ENCODE results near the gene GGPS1.
A peak's percentile ranks its signal among the peaks of the same experiment; 100 is the strongest.
"Not testable (repeated sequence)": the region's sequence is repeated elsewhere in the genome, so short reads cannot be mapped to it uniquely, and the experiment has no call there.

GGPS1 gene

DNA sequence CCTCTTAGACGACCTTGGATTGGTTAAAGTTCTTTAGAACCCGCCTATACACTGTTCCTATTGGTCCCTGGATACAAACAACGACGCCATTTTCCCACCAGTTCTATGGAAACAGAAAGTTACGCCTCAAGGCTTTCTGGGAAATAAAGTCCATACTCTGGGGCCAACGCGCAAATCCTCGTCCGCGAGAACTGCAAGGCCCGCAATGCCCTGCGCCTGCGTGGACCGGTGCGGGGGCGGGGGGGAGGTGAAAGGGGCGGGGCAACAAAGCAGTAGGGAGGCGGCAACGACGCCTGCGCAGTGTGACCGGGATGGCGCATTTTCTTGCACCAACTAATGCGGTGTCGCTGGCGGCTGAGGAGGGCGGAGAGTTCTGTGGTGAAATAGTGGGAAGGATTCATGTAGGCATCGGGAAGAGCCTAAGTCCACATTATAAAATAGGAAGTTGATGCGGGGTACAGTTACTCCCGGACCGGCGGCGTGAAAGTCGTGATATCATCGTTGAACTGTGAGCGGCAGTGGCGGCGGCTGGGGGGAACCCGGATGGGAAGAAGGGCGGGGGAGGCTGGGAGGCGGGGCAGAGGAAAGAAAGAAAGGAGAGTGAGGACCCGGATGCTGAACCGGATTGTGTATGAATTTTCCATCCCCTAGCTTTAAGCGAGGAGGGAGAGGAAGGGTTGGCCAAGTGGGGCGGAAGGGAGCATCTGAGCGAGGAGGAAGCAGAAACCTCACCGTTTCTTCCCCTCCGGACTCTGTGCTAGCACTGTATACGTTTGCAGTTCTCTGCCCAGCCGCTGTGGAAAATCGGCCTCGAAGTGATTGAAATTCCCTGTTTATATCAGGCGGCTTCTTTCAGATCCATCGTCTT, at the start of gene GGPS1:
Gene GGPS1, plus strand, starts transcription at position 300 of the 868 bp plus-strand sequence. CDS start 6,695 bp downstream, outside the sequence.
- DNase-seq: peak; percentile 97

GRCh38 chr1:235278915-235279292, 49.5 kb upstream of the GGPS1 start:
- no peak for DNase-seq

DNA sequence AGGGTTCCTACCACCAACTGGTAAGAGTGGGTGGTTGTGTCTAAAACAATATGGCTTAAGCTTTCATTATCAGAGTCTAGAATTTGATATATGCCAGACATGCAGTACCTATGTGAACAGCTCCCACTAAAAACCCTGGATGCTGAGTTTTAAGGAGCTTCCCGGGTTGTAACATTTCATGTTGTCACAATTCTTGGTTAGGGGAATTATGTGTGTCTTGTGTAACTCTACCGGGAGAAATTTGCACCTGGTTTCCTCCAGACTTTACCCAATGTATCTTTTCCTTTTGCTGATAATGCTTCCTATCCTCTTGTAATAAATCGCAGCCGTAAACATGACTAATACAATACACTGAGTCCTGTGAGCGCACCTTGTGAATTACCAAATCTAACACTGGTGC, 48.7 kb upstream of the GGPS1 start:
- no peak for DNase-seq

DNA sequence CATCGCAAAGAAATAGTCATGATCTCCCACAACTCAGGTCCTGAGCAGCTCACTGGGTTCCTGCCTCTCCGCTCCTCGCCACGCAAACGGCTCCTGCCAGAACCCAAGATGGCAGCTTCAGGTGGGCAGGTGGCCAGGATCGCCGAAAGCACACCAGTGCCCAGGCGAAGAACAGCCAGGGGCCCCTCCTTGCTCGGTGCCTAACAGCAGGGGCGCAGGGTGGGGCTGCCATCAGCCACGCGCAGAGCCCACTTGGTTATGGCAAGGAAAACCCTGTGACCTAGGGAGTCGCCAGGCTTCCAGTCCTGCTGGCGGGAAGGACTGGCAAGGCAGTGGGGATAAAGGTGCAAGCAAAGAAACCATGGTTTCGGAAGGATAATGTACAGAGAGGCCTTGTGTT, 47.9 kb upstream of the GGPS1 start:
- DNase-seq: no peak

DNA sequence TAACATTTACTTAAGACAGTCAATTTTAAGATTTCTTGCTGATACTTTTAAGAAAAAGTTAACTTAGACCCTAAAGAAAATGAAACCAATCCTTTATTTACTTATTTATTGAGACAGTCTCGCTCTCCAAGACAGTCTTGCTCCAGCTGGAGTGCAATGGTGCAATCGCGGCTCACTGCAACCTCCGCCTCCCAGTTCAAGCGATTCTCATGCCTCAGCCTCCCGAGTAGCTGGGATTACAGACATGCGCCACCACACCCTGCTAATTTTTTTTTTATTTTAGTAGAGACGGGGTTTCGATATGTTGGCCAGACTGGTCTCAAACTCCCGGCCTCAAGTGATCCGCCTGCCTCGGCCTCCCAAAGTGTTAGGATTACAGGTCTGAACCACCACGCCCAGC, 44.7 kb upstream of the GGPS1 start:
- DNase-seq: not testable (repeated sequence)

DNA sequence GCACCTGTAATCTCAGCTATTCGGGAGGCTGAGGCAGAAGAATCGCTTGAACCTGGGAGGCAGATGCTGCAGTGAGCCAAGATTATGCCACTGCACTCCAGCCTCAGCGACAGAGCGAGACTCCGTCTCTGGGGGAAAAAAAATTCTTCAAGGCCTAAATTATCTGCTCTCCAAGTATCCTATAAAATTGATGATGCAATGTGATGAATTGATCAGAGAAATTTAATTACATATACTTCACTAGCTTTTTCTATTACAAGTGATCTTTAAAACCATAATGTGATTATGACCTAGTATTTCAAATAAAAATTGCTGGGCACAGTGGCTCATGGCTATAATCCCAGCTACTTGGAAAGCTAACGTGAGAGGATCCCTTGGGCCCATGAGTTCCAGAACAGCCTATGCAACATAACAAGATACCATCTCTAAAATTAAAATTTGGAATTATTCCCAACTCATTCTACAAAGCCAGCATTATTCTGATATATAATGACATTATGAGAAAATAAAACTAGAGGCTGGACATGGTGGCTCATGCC, 44.1 kb upstream of the GGPS1 start:
- DNase-seq: no peak

- no peak for DNase-seq
Measured at GRCh38 chr1:235286667-235287066, 41.7 kb upstream of the GGPS1 start.

DNA sequence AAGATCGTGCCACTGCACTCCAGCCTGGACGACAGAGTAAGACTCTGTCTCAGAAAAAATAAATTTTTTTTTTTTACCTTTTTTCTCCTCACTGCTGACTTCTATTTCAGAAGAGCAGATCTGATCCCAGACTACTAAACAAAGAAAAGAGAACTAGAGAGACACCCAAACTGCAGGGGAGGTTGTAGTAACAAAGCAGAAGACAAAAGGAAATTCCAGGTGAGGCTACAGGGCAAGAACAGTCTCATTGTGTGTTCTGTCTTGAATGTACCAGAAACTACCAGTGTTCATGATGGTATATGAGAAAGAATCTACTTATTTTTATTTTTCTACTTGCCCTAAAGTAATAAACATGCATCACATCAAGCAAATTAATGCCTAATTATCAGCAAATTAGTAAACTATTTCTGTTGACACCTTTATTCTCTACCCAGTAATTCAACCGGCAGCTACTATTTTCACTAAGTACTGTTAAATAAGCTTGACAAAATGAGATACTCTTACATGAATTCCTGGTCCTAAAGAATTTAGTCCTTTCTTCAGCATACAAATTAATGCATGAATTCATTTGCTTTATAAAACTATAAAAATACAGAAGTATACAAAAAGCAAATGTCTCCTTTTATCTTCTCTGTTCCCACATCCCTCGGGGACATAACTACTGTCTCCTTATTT, 41.0 kb upstream of the GGPS1 start:
- no peak for DNase-seq

DNA sequence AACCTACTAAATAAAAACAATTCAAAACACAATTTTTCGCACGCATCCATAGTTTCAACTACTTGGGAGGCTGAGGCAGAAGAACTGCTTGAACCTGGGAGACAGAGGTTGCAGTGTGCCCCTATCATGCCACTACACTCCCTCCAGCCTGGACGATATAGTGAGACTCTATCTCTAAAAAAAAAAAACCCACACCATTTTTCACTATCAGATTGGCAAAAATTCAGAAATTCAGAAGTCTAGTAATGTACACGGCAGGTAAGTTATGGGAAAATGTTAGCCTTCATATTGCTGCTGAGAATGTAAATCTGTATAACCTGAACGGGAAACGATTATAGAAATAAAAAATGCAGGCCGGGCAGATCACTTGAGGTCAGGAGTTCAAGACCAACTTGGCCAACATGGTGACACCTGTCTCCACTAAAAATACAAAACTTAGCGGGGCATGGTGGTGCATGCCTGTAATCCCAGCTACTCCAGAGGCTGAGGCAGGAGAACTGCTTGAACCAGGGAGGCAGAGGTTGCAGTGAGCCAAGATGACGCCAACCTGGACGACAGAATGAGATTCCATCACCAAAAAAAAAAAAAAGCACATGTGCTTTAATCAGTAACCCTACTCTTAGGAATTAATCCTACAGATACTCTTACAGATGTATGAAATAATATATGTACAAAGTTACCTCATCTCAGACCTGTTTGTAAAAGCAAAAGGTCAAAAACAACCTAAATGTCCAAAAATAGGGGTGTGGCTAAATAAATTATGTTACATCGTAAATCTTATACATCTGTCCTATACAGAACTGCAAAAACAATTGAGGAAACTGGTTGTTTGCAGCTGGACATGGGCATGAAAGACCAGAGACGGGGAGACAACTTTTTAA, 38.3 kb upstream of the GGPS1 start:
- no peak for DNase-seq

GRCh38 chr1:235290740-235291502, 37.4 kb upstream of the GGPS1 start:
- DNase-seq: no peak

GRCh38 chr1:235291599-235292091, 36.7 kb upstream of the GGPS1 start:
- no peak for DNase-seq

GRCh38 chr1:235292790-235293189, 35.6 kb upstream of the GGPS1 start:
- DNase-seq: no peak

- no peak for DNase-seq
Measured at GRCh38 chr1:235293322-235293942, 34.9 kb upstream of the GGPS1 start.

- DNase-seq: no peak
Measured at GRCh38 chr1:235295902-235296350, 32.4 kb upstream of the GGPS1 start.

- DNase-seq: no peak
Measured at GRCh38 chr1:235296729-235297128, 31.6 kb upstream of the GGPS1 start.

- DNase-seq: no peak
Measured at GRCh38 chr1:235297579-235297978, 30.8 kb upstream of the GGPS1 start.

DNA sequence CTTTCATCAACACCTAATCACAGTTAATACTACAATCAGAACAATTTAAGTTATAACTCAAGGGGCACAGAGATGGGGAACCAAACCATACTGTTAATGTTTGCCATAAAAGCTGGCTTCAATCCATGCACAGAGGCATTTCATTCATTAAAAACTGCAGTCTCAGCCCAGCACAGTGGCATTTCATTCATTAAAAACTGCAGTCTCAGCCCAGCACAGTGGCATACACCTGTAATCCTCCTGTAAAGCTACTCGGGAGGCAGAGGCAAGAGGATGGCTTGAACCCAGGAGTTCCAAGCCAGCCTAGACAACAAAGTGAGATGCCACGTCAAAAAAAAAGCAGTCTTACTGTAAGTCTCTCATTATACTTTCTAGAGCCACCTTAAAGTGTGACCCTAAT, 29.6 kb upstream of the GGPS1 start:
- no peak for DNase-seq

GRCh38 chr1:235299169-235299858, 29.1 kb upstream of the GGPS1 start:
- DNase-seq: no peak

DNA sequence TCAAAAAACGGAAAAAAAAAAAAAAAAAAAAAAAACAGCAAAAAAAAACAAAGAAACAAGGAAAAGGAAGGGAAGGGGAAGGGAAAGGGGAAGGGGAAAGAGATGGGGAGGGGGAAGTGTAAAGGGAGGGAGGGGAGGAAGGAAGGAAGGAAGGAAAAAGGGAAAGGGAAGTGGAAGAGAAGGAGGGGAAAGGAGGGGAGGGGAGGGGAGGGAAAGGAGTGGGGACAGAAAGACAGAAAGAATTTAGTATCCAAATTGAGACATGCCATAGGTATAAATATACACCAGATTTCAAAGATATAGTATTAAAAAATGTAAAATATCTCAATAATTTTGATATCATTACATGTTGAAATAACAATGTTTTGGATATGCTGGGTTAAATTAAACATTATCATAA, 26.2 kb upstream of the GGPS1 start:
- no peak for DNase-seq

DNA sequence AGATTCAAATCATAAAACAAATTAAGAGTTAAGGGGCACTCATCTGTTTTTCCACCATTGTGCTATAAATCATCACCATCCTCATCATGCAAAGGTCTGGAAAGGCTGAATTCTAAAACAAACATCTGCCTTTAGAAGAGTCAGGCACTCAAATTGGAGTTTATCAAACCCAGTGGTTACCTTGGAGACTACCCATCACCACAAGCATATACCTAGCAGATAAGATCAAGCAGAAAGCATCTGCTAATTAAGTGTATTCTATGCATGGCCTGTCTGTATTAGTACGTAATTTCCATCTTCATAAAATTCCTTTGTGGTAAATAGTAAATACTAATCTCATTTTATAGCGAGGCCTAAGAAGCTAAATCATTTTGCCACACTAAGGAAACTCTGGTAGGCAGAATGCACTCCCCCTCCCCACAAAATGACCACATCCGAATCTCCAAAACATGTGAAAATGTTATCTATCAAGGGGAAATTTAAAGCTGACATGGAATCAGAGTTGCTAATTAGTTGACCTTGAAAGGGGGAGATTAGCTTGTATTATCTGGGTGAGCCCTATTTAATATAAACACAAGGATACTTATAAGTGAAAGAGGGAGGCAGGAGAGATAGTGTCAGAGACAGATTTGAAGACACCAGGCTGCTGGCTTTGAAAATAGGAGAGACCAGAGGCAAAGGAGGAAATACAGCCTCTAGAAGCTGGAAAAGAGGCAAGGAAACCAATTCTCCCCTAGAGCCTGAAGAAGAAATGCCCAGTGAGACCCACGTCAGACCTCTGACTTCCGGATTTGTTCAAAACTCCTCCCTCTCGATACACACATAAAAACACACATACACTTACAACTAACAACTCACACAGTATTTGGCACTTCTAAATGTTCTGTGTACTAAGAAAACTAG, 23.6 kb upstream of the GGPS1 start:
- no peak for DNase-seq

Data from stimulated activated naive CD4-positive, alpha-beta T cell treated with Interleukin-2 at 50 U/mL for 16 hours (primary cell).